HG03280 (cell line): Measurements from ENCODE around the gene MYO1D.

ENCODE experiments used
- ATAC-seq: cut with Tn5 transposase; IDR thresholded peaks from one replicate; pipeline ENCODE4 v1.9.1; 2021; ENCODE audit warnings: mild to moderate bottlenecking, moderate library complexity; ENCODE audit not compliant: unreplicated experiment

The MYO1D gene

DNA sequence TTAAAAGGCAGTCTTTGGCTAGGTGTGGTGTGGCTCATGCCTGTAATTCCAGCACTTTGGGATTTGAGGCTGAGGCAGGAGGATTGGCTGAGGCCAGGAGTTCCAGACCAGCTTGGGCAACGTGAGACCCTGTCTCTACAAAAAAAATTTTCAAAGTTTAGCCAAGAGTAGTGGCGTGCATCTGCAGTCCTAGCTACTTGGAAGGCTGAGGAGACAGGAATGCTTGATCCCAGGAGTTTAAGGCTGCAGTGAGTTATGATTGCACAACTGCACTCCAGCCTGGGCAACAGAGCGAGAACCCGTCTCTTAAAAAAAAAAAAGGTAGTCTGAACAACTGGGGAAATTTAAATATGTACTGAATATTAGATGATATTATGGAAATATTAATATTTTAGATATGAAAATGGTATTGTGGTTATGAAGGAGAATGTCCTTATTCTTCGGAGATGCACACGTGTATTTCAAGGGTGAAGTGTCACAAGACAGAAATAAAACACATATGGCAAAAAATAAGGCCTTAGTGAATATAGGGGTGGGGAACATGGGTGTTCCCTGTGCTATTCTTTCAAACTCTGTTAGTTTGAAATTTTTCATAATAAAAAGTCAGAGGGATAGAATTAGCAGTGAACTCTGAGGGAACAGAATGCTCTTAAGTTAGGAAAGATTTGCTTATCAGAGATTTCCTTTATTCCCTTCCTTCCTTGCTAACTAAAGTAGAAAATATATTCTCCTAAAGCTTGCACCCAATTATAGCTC, 245.4 kb downstream of the MYO1D start:
- no peak for ATAC-seq

- no peak for ATAC-seq
These were observed 247.2 kb downstream of the MYO1D start for GRCh38 chr17:32629563-32630190.

GRCh38 chr17:32628271-32629044, 248.5 kb downstream of the MYO1D start:
- no peak for ATAC-seq

- ATAC-seq: no peak
These were observed 249.5 kb downstream of the MYO1D start for GRCh38 chr17:32627239-32627996.

DNA sequence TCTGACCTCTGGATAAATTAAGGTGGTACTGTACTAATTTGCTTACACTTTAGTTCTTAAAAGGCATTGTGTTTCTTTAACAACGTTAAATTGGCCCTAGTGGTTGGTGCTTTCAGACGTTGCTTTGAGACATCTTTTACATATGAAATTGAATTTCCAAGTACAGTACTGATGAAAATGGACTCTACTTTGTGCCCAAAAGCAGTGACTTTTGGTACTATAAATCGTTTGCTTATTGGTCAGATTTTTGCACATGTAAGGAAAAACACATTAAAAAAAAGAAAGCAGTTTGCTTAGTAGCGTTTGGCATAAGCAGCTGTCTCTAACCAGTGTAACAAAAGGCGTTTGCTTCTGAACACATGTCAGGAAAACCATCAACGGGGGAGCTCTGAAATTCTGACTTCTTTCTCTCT, 250.5 kb downstream of the MYO1D start:
- no peak for ATAC-seq

- ATAC-seq: no peak
These were observed 251.0 kb downstream of the MYO1D start for GRCh38 chr17:32625971-32626370.

DNA sequence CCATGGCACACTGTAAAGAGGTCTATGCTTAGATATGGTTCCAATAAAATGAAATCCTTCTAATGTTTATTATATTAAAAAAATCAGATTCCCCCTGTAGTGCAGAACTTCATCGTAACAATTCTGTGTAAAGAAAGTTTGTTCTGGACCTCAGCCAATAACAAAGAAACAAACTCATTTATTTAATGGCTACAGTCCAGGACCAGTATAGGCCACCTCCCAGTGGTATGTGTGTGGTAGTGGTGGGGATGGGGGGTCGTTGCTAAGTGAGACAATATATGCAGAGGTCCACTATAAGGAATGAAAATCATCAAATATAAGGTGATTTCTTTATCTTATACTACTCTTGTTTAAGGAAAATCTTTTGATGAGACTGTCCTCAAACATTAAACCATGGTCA, 253.7 kb downstream of the MYO1D start:
- ATAC-seq: no peak

- ATAC-seq: no peak
These were observed 254.4 kb downstream of the MYO1D start for GRCh38 chr17:32622540-32622939.

DNA sequence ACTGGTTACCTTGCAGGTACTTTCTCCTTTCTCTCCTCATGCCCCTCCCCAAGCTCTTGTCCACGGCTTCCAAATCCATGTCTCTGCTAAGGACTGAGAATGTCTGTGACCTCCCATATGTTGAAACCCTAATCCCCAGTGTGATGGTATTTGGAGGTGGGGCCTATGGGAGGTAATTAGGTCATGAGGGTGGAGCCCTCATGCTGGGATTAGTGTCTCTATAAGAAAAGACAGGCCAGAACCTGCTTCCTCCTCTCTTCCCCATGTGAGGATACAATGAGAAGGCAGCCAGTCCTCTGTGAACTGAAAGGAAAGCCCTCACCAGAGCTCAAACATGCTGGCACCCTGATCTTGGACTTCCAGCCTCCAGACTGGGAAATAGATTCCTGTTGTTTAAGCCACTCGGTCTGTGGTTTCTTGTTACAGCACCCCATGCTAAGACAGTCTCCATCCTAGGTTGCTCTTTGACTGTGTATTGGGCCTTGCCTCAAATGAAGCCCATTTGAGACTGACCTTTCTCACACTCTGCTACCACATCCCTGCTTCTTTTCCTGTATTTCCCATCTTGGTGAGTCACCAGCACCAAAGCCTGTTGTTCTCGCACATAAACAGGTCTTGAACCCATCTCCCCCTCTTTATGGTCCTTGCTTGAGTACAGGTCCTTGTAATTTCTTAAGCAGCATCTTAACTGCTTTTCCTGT, 255.2 kb downstream of the MYO1D start:
- ATAC-seq: no peak

DNA sequence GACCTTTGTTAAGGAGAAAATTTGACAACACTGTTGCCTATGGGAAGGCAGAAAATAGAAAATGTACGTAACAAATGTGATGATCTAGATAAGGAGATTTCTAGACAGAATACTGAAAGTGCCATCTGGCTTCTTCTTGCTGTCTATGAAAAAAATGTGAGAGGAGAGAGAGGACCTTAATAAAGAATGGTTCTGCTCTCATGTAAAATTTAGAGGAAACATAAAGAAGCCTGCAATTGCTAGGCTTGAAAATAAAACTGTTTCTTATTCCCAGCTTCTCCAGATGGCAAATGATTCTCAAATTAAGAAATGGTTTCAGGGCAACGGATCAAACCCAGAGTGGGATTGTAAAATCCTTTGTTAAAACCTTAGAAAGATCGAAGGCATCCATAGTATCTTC, 261.6 kb downstream of the MYO1D start:
- no peak for ATAC-seq

DNA sequence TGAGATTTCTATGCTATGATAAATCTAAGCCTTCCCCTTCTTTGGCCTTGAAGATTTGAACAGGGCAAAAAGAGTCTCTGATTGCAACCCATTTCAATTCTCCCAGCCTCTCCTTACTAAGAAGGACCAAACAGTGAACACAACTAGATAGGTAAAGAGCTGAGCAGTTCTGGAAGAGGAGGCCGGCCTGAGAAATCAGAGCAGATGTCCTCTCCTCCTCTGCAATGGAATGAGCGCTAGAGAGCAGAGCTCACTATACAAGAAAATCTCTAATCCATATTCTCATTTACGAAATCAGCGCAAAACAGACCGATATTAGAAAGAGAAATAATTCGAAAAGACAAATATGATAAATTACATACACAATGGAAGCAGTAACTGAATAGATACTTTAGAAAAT, 266.0 kb downstream of the MYO1D start:
- no peak for ATAC-seq

DNA sequence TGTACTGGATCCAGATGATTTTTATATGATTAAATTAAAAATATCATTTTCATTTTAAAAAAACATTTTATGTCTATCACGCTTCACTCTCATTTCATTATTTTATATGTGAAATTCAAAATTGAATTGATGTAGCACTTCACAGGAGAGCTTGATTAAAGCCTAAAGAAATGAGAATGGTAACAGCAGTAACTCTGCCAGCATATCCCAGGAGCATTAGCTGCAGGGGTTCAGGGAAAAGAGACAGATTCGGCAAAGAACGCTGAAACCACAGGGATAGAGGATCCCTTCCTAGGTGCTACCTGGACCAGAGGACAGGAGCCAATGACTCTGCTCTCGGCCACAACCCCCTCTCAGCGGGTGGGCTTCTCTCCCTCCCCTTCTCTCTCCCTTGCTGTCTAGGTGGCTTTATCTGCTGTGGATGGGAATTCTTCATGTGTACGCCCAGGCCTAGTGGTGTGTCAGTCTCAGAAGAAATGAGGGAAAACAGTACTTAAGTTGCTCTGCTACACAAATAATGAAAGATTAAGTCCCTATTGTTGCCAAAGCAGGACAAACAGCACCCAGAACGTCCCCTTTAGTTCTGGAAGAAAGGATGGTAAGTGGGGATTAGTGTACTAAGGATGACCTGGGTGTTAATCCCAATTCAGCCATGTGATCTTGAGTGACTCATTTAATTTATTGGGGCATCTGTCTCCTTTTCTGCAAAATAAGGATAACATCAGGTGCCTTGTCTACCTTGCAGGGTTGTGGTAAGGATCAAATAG, 266.9 kb downstream of the MYO1D start:
- no peak for ATAC-seq

DNA sequence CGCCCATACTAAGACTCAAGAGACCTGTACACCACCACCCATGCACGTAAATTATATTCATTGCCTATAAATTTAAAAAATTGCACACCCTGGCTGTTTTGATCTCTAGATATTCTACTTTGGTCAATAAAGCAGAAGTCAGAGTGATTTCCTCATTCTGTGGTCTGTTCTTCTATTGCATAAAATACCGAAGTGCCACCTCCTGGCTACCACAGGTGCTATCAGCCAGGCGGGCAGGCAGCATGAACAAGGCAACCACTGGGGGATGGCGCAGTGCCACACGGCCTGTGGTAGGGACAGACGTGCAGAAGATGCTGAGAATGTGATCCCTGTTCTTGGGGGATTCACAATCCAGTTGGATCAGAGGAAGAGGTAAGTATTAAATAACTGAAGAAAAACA, 267.8 kb downstream of the MYO1D start:
- ATAC-seq: no peak

- no peak for ATAC-seq
These were observed 268.7 kb downstream of the MYO1D start for GRCh38 chr17:32608267-32608666.

GRCh38 chr17:32604966-32605365, 272.0 kb downstream of the MYO1D start:
- ATAC-seq: no peak

GRCh38 chr17:32602396-32602795, 274.5 kb downstream of the MYO1D start:
- no peak for ATAC-seq

DNA sequence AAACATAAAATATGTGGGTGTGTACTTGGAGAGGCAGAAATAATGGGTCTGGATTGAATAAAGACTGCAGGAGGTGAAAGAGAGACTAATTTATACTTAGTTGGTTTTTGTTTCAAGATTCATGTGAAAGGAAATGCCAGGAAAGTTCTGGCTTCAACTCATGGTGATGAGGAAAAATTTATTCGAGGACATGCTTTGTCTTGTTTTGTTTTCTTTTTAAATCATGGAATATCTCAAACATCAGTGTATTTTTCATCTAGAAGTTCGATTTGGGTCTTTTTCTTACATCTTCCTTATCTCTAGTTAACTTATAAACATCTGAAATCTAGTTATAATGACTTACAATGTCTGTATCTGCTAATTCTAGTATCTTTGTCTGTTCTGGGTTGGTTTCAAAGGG, 275.1 kb downstream of the MYO1D start:
- ATAC-seq: no peak

DNA sequence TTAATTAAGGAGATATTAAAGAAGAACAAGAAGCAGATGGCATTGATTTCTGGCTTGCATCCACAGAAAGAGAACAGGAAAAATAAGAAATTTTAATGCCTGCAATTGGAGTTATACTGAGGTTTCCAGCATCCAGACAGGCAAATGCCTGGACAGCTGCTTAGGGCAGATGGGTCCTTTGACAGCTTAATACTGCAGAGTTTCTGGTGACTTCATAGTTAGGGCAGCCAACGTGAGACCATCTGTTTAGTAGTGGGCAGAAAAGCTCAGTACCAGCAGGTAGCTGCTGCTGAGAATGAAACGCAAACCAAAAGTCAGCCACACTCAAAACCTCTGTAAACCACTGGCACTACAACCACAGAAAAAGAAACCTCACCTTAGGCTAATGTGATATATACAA, 280.3 kb downstream of the MYO1D start:
- no peak for ATAC-seq

DNA sequence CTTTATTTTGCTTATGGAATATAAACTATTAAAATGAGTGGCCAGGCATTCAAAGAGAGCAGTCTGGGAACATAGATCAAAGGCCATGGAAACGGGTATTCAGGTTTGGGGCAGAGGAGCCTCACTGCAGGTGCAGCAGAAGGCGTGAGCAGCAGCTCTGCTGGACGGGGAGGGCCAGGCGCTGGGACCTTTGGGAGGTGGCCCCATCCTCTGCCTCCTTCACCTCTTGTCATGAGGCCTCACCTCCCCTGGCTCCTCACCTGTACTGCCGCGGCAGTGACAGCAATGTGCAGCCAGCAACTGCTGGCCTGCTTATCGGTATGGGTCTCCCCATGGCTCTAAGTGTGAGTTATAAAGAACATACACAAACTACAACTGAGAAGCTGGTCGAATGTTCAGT, 280.7 kb downstream of the MYO1D start:
- ATAC-seq: no peak

DNA sequence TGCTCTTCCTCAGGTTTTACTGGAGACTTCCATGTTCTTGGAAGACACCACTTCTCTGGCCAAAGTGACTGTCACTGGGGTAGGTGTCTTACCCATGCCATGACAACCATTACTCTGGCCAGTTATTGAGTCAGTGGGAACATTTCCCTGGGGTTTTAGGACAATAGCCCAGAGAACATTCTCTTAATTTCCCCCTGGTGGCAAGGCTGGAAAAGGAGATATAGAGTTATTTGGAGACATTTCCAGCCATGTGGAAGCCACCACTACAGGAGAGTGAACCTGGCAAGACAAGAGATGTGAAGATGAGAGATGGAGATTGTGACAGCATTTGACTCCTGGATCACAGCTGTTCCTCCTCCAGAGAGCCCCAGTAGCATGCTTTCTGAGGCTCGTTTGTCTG, 283.9 kb downstream of the MYO1D start:
- no peak for ATAC-seq
